Stimulated activated CD4-positive, alpha-beta T cell treated with anti-CD3 and anti-CD28 coated beads, TNF-alpha, amount 100 ng/mL, for 24 hours (primary cell): ENCODE measurements around the gene LMF1.
"Not testable (repeated sequence)": the region's sequence is repeated elsewhere in the genome, so short reads cannot be mapped to it uniquely, and the experiment has no call there.

Experiments used
- DNase-seq, 3 experiments: peaks; one replicate each; pipeline ENCODE4 v3.0.0-alpha.2; 2020; ENCODE audit warnings: low read depth in 3 of 3

LMF1 gene

DNA sequence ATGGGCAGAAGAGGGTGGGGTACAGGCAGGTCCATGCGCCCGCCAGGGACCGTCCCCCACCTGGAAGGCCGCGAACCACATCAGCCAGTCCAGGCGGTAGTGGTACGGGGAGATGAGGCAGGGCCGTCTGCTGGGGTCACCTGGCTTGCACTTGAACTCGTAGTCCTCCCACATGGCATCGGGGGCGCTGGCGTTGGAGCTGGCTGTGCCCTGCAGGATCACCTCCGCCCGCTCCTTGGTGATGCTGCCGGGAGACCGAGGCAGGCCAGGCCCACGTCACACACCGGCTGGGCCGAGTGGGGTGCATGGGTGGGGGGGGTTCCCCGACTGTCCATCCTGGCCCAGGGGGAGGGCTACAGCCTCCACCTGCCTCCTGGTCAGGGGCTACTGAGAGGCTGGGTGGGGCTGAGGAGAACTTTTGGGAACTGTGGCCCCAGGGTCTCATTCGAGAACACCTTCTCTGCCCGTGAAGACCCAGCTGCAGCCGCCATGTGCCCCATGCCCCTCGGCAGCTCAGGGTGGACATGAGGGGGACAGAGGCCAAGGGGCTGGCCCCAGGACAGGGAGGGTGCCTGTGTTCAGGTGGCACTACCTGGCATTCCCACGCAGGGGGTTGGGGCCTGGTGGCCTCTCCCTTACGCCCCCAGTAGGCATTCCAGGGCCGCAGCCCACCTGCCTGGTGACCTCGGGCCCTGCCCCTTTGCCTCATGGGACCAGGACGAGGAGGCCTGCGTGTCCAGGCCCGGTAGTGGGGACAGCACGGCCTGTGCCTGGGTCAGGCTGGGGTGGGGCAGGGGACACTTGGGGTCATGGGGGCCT is 100.8 kb downstream of the LMF1 start:
- no peak for DNase-seq

DNA sequence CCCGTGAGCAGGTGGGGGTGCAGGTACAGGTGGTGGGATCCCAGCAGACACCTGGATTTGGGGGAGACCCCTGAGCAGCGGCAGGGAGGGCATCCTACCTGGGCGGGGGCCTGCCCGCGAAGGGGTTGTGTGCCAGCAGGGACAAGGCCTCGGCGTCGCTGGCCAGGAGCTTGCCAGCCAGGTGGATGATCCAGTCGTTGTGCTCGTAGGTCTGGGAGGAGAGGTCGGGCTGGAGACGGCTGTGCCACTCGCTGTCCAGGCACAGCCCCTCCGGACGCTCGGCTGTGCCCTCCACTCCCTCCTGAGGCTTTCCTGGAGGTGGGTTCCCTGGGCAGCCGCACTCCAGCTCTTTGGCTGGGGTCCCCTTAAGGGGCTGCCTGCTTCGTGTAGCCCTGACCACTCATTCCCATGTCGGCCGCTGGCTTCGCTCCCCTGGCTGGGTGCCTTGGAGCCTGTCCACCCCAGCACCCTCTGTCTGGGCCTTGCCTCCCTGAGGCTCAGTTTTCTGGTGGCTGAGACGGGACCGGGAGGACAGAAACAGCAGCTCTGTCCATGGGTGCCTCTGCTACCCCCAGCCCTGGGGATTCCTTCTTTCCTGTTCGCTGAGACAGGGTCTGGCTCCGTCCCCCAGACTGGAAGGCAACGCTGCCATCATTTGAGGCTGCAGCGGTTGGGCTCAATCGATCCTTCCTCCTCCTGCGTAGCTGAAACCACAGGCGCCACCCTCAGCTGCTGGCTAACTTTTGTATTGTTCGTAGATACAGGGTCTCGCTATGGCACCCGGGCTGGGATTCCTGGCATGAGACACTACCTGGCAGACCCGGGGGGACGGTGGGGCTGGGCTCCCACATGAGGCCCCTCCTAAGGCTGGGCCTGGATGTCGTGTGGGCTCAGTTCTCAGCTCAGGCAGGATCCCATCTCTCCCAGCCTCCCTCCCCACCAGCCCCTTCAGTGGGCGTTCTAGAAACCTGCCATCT is 101.7 kb downstream of the LMF1 start:
- DNase-seq = no peak

GRCh38 chr16:868386-868755 is 102.4 kb downstream of the LMF1 start:
- DNase-seq = no peak

DNA sequence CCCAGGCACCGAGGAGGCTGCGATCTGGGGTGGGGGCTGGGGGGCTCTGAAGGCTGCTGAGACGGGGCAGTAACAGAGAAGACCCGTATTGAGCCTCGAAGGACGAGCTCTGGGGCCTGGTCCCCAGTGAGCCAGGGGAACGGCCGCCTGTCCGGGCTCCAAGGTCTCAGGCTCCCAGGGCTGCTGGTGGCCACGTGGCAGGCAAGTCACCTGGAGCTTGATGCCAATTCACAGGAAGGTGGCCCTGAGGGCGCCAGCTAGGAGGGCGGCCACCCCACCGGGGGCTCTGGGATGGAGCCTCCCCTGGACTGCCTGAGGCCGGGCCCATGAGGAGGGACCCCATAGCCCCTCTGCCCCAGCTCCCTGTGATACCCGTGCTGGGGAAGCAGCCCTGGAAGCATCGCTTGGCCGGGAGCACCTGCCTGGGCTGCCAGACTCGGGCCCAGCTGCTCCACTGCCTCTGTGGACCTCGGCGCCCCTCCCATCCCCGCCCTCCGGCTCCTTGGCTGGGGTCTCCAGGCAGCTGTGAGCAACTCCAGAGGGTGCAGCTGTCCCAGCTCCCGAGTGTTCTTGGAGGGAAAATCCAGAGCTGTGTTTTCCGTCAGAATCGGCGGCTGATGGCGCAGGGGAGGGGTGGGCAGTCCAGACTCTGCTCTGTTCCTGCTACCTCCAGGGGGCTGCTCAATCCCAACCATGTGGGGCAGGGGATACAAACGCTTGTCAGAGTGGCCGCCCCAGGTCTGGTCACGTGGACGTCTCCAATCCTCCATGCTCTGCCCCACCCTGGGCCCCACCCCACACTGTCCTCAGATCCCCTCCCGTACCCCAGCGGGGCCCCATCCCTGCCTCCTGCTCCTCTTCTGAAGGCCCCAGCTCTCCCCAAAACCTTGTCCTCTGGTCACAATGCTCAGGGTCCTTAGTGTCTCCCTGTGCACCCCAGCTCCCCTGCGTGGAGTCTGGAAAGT is 103.1 kb downstream of the LMF1 start:
- DNase-seq = no peak

- no peak for DNase-seq
Measured at GRCh38 chr16:866252-866896, 104.4 kb downstream of the LMF1 start.

DNA sequence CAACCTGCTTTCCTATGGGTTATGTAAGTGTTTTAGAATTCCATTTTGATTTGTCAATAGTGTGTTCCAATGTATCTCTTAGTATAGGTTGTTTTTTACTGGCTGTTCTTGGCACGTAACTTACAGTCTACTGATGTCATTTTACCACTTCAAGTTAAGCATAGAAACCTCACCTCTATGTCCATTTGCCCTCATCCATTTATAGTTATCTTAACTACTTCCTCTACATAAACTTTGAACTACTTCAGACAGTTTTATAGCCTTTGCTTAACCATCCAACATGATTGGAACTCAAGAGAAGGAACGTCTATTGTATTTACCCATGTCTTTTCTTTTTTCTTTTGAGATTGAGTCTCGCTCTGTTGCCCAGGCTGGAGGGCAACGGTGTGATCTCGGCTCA is 105.8 kb downstream of the LMF1 start:
- no peak for DNase-seq

- no peak for DNase-seq
Measured at GRCh38 chr16:861446-861845, 109.3 kb downstream of the LMF1 start.

DNA sequence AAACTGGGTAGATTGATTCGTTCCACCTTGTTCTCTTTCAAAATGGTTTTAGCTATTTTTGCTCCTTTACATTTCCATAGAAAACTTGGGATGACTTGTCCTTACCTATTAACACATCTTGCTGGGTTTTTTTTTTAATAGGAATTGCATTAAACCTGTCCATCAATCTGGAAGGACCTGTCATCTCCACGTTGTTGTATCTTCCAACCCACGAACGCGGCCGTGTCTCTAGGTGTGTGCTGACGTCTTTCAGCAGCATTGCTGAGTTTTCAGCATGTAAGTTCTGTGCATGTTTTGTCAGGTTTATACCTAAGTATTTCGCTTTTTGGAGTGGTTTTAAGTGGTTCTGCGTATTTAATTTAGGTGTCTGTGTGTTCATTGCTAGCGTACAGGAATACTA is 109.9 kb downstream of the LMF1 start:
- DNase-seq = no peak

DNA sequence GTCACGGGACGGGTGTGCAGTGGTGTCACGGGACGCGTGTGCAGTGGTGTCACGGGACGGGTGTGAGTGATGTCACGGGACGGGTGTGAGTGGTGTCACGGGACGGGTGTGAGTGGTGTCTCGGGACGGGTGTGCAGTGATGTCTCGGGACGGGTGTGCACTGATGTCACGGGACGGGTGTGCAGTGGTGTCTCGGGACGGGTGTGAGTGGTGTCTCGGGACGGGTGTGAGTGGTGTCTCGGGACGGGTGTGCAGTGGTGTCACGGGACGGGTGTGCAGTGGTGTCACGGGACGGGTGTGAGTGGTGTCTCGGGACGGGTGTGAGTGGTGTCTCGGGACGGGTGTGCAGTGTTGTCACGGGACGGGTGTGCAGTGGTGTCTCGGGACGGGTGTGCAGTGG is 111.8 kb downstream of the LMF1 start:
- DNase-seq = not testable (repeated sequence)

- DNase-seq = not testable (repeated sequence)
Measured at GRCh38 chr16:858441-858840, 112.3 kb downstream of the LMF1 start.

- DNase-seq = no peak
Measured at GRCh38 chr16:856811-857210, 114.0 kb downstream of the LMF1 start.

DNA sequence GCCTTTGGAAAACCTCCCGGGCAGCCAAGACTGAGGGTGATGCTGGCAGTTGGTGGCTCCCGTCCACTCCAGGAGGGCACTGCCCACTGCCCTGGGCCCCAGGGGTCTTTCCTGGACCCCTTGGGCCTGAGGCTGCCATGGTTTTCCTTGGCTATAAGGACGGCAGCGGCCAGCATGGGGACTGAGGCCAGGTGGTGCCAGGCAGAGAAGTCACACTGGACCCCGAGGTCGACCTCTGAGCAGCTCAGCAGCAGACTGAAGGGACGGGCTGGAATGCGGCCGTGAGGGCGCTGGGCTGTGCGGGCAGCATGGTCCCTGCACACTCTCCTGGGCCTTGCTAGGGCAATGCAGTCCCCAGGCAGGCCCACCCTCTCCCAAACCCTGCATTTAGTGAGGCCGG is 114.7 kb downstream of the LMF1 start:
- no peak for DNase-seq

DNA sequence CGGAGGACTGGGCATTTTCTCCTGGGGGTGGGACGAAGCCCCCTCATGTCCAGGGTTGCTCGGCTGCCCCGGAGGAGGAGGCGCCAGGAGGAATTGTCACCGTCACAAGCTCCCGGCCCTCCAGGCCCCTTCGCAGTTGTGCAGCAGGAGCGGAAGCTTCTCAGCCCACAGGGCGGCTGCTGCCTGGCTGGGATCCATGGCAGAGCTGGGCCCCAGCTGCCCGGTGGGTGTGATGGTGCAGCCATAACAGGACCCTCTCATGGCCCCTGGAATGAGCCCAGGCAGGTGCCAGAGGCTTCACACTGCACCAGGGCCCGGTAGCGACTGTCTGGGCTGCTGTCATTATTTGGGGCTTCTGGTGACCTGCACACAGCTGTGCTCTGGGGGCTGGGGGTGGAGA is 115.3 kb downstream of the LMF1 start:
- DNase-seq = no peak

GRCh38 chr16:854808-855410 is 115.9 kb downstream of the LMF1 start:
- no peak for DNase-seq

DNA sequence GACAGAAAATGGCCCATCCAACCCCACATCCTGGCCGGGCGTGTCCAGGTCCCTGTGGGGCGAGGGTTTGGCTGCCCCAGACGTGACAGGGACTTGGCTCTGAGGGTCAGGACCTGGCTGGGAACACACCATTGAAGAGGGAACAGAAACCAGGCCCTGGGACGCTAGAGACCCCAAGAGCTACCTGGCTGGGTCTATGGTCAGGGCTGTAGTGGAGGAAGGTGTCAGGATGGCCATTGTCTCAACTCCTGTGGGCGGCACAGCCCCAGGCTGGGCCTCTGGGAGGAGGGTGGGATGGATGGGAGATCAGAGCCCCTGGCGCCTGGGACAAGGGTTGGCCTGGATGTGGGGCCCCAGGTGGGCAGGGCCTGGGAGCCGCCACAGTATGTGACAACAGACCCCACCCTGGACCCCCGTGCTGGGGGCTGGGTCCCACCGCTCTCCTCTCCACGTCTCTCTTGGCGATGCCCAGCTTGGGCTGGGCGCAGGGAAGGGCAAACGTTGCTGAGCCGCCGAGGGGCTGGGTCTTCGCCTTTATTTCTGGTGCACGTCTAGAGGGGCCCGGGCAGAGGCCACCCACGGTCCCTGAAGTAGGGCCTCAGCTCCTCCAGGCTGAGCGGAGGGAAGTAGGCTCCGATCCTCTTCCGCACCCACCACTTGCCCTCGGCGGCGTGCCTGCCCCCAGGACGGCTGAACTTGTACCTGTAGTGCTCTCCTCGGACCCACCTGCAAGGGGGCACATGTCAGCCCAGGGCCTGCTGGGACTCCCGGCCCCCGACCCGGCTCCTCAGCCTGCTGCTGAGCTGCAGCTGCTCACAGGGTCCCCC is 116.6 kb downstream of the LMF1 start:
- DNase-seq = no peak

DNA sequence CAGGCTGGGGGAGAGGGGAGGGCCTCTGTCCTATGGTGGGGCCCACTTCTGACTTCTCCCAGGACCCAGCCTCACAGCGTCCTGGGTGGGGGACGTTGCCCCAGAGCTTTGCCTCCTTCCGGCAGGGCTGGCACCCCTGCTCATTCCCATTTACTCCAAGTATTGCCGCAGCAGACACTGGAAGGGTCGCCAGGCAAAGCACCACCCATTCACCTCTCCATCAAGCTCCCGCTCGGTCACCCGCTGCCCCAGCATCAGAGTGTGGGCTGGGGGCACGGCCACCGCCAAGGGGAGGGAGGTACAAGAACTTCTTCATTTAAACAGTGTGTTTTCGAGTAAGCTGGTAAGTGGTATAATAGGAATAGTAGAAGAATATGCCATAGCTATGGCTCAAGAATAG is 117.5 kb downstream of the LMF1 start:
- no peak for DNase-seq

DNA sequence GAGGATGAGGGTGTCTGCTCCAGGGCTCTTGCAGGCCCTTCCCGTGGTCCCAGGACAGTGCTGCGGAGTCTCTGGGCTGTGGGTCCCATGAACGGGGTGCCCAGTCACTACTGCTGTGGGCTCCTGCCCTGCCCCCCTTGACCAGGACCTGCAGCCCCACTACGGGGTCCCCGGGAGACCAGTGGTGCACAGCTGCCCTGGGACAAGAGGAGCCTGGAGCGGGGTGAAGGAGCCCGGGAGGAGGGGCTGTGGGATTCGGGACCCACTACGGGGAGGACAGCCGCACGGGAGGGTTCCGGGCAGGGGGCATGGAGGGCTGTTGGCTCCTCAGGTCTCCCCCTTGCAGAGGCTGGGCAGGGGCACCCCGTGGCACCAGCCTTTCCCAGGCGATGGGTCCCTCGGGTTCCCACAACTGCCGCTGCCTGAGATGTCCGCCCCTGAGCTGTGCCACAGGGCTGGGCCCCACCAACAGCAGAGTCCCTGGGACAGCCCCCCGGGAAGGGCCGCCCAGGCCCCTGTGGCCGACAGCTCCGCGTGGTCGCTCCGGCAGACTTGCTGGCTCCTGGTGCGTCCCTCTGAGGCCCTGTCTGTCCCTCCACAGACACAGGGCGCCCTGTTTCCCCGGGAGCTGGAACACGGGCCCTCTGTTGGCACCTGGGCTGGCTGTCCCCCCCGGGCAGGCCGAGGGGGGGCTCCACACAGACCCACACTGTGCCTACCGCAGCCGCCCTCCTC is 118.2 kb downstream of the LMF1 start:
- no peak for DNase-seq

DNA sequence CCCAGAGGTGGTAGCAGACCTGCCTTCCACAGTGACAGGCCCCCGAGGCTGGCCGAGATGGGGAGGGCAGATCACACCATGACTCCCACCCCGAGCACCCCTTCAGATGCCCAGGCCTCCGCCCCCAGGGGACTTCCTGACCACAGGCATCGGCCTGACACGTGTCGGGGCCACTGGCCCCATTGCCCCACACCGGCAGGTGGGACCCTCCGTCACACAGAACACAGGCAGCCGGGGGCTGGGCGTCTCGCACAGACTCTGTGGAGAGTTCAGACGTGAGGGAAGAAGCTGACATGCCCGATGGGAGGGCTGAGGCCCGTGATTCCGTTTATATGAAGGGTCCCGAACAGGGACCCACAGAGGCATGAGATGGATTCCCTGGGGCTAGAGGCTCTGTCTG is 118.9 kb downstream of the LMF1 start:
- no peak for DNase-seq

- no peak for DNase-seq
Measured at GRCh38 chr16:851209-851810, 119.5 kb downstream of the LMF1 start.
